RWPE2 (cell line): ENCODE data around the gene C12orf56.

Experiments
- ATAC-seq: fragments of 200-7000 bp; cut with Tn5 transposase; 3 replicates; pipeline ENCODE4 v1.9.1; 2021; ENCODE audit warnings: low read depth
- DNase-seq: peaks from one replicate; pipeline ENCODE4 v3.0.0-alpha.2; 2020; ENCODE audit warnings: low spot score
- H3K27ac ChIP-seq: fragments of 450-650 bp; 2 replicates; pipeline ENCODE4 v1.5.1; 2017; ENCODE audit warnings: mild to moderate bottlenecking; ENCODE audit not compliant: poor library complexity, severe bottlenecking
- H3K27me3 ChIP-seq: fragments of 250-450 bp; sonication (Bioruptor Pico); 2 replicates; pipeline ENCODE4 v1.5.1; 2021; ENCODE audit warnings: mild to moderate bottlenecking, moderate library complexity; ENCODE audit not compliant: insufficient read depth, poor library complexity, severe bottlenecking
- H3K36me3 ChIP-seq: fragments of 250-450 bp; sonication (Bioruptor Pico); 2 replicates; pipeline ENCODE4 v1.5.1; 2020; ENCODE audit warnings: low read depth, mild to moderate bottlenecking, moderate library complexity
- H3K4me1 ChIP-seq: fragments of 250-450 bp; sonication (Bioruptor Pico); 2 replicates; pipeline ENCODE4 v1.5.1; 2021; ENCODE audit warnings: mild to moderate bottlenecking, moderate library complexity; ENCODE audit not compliant: insufficient read depth, poor library complexity, severe bottlenecking
- H3K4me3 ChIP-seq: fragments of 250-450 bp; sonication (Bioruptor Pico); 2 replicates; pipeline ENCODE4 v1.5.1; 2021; ENCODE audit warnings: mild to moderate bottlenecking, moderate library complexity; ENCODE audit not compliant: severe bottlenecking
- H3K9me3 ChIP-seq: fragments of 250-450 bp; sonication (Bioruptor Pico); 2 replicates; pipeline ENCODE4 v1.5.1; 2021; ENCODE audit warnings: mild to moderate bottlenecking, moderate library complexity; ENCODE audit not compliant: severe bottlenecking
- TF ChIP-seq, protein P1 (sequence below): fragments of 450-650 bp; IDR thresholded peaks from one replicate; pipeline ENCODE4 v1.5.1; 2017; ENCODE audit warnings: mild to moderate bottlenecking, moderate library complexity; ENCODE audit not compliant: poor library complexity, severe bottlenecking

C12orf56 gene

DNA sequence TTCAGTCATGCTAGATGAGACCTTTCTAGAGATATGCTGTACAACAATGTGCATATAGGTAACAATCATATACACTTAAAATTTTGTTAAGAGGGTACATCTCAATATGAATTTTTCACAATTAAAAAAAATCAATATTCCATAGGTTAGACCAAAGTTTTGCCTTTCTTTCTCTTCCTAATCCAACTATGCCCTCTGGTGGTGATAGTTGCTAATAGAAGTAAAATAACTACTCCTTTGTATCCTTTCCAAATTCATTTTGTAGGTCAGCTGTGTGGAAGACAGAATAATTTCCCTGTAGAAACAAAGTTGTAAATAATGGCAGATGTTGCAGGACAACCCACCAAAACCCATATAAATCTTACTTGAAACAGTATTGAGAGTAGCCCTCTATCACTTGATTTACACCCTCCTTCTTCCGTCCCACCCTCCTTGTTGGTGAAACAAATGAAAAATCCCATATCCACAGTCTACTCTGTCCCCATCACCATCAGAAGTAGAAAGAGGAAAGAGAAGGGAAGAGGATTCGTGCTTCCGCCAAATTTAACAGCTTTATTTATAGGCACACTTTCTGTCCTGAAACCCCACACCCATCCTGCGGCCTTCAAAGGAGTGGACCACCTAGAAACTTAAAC is 134.3 kb downstream of the C12orf56 start:
- TF ChIP-seq, protein P1, sequence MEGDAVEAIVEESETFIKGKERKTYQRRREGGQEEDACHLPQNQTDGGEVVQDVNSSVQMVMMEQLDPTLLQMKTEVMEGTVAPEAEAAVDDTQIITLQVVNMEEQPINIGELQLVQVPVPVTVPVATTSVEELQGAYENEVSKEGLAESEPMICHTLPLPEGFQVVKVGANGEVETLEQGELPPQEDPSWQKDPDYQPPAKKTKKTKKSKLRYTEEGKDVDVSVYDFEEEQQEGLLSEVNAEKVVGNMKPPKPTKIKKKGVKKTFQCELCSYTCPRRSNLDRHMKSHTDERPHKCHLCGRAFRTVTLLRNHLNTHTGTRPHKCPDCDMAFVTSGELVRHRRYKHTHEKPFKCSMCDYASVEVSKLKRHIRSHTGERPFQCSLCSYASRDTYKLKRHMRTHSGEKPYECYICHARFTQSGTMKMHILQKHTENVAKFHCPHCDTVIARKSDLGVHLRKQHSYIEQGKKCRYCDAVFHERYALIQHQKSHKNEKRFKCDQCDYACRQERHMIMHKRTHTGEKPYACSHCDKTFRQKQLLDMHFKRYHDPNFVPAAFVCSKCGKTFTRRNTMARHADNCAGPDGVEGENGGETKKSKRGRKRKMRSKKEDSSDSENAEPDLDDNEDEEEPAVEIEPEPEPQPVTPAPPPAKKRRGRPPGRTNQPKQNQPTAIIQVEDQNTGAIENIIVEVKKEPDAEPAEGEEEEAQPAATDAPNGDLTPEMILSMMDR: peak; percentile 92
- Histone ChIP-seq H3K9me3 (no peaks in the 10 kb centered on the region), H3K4me1 (no peaks in the 10 kb centered on the region), H3K4me3 (no peak overlapping the region), H3K27me3 (no peaks in the 10 kb centered on the region), H3K36me3 (no peaks in the 10 kb centered on the region), H3K27ac (no peak overlapping the region)
- DNase-seq: no peak
- ATAC-seq: peak; percentile 53; the same call in 1 of the 3 replicates

DNA sequence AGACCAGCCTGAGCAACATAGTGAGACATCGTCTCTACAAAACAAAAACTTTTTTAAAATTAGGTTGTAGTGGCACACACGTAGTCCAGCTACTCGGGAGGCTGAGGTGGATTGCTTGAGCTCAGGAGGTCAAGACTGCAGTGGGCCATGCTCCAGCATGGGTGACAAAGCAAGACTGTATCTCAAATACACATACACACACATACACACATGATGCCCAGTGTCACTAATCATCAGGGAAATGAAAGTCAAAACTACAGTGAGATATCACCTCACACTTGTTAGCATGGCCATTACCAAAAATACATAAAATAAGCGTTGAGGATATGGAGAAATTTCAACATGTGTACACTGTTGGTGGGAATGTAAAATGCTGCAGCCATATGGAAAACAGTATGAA is 135.3 kb downstream of the C12orf56 start:
- TF ChIP-seq, protein P1: no peak
- H3K9me3 ChIP-seq: no peaks in the 10 kb centered on the region
- H3K4me1 ChIP-seq: no peaks in the 10 kb centered on the region
- H3K27ac ChIP-seq: no peak overlapping the region
- ATAC-seq: no peak
- no peak for DNase-seq
- no peak overlapping the region for H3K4me3 ChIP-seq
- H3K36me3 ChIP-seq: no peaks in the 10 kb centered on the region
- H3K27me3 ChIP-seq: no peaks in the 10 kb centered on the region

DNA sequence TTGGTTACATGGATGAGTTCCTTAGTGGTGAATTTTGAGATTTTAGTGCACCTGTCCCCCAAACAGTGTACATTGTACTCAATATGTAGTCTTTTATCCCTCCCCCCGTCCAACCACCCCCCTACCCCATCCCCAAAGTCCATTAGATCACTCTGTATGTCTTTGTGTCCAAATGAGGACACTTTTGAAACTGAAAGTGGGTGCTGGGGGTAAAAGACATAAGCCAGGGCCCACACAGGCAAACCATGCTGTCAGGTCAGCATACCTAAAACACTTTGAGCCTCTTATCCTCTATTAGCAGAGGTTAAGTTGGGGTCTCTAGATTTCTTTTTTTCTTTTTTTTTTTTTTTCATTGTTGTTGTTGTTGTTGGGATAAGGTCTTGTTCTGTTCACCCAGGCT is 137.2 kb downstream of the C12orf56 start:
- DNase-seq (no peak), ATAC-seq (no peak)
- Histone ChIP-seq H3K9me3 (no peaks in the 10 kb centered on the region), H3K4me3 (no peak overlapping the region), H3K27me3 (no peaks in the 10 kb centered on the region), H3K4me1 (no peaks in the 10 kb centered on the region), H3K36me3 (no peaks in the 10 kb centered on the region), H3K27ac (no peak overlapping the region)
- TF ChIP-seq, protein P1: no peak

DNA sequence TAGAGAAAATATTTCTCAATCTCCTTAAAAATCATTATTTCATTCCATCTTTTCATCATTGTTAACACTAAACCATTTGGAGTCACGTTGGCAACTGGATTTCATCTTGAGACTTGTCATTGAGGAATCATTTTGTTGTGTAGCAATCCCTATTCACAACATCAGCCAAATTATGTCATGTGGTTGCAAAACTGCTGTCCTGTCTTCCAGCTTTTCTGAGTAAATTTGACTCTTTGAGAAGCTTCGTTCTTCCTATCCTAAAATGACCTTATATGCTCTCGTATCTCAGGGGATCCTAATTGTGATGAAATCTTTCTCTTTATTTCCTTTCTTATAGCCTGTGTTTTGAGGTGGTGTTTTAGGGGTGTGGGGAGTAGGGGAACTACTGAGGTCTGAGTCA is 137.9 kb downstream of the C12orf56 start:
- DNase-seq (no peak), ATAC-seq (no peak)
- H3K4me1 ChIP-seq: no peaks in the 10 kb centered on the region
- H3K27me3 ChIP-seq: no peaks in the 10 kb centered on the region
- TF ChIP-seq, protein P1: no peak
- H3K36me3 ChIP-seq: no peaks in the 10 kb centered on the region
- no peak overlapping the region for H3K4me3 ChIP-seq
- no peak overlapping the region for H3K27ac ChIP-seq
- H3K9me3 ChIP-seq: no peaks in the 10 kb centered on the region

DNA sequence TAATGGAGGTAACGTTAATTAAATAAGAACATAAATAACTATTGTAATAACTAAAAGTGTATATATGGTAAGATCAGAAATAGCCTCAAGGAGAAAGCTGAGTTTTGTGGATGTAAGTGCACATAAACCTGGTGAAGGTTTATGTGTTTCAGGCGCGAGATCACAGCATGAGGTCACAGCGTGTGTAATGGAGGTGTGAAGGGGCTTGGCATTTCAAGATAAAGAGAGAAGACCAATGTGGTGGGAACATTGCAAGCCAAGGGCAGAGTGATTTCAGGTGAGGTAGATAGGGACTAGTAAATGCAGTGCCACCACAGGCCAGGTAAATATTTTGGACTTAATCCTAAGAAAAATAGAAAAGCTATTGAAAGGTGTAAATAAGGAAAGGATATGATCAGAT is 146.7 kb downstream of the C12orf56 start:
- Histone ChIP-seq H3K27ac (no peak overlapping the region), H3K9me3 (no peaks in the 10 kb centered on the region), H3K4me3 (no peak overlapping the region), H3K4me1 (no peaks in the 10 kb centered on the region), H3K36me3 (no peaks in the 10 kb centered on the region), H3K27me3 (no peaks in the 10 kb centered on the region)
- DNase-seq (no peak), ATAC-seq (no peak)
- TF ChIP-seq, protein P1: no peak
